HG03159 (cell line): Measurements from ENCODE around the gene SEMA3D.

Source experiments
- ATAC-seq: cut with Tn5 transposase; IDR thresholded peaks from one replicate; pipeline ENCODE4 v1.9.1; 2021; ENCODE audit warnings: mild to moderate bottlenecking, moderate library complexity; ENCODE audit not compliant: unreplicated experiment

SEMA3D gene

GRCh38 chr7:85039196-85039923, 147.5 kb downstream of the SEMA3D start:
- ATAC-seq = peak; percentile 90

- no peak for ATAC-seq
These were observed 148.4 kb downstream of the SEMA3D start for GRCh38 chr7:85038466-85038865.

- ATAC-seq = no peak
These were observed 153.6 kb downstream of the SEMA3D start for GRCh38 chr7:85033263-85033662.

- ATAC-seq = no peak
These were observed 155.4 kb downstream of the SEMA3D start for GRCh38 chr7:85031475-85031874.

- peak; percentile 64 for ATAC-seq
These were observed 156.0 kb downstream of the SEMA3D start for GRCh38 chr7:85030893-85031292.

GRCh38 chr7:85025312-85025756, 161.5 kb downstream of the SEMA3D start:
- ATAC-seq = peak; percentile 70

- no peak for ATAC-seq
These were observed 162.9 kb downstream of the SEMA3D start for GRCh38 chr7:85023916-85024315.

- no peak for ATAC-seq
These were observed 163.7 kb downstream of the SEMA3D start for GRCh38 chr7:85023066-85023712.

- no peak for ATAC-seq
These were observed 164.7 kb downstream of the SEMA3D start for GRCh38 chr7:85022064-85022697.

- ATAC-seq = no peak
These were observed 165.7 kb downstream of the SEMA3D start for GRCh38 chr7:85021101-85021704.

- no peak for ATAC-seq
These were observed 167.1 kb downstream of the SEMA3D start for GRCh38 chr7:85019778-85020177.

- ATAC-seq = no peak
These were observed 167.7 kb downstream of the SEMA3D start for GRCh38 chr7:85019176-85019575.

GRCh38 chr7:85018498-85018897, 168.4 kb downstream of the SEMA3D start:
- ATAC-seq = no peak

- no peak for ATAC-seq
These were observed 170.6 kb downstream of the SEMA3D start for GRCh38 chr7:85016286-85016685.

- no peak for ATAC-seq
These were observed 171.8 kb downstream of the SEMA3D start for GRCh38 chr7:85014936-85015660.

- no peak for ATAC-seq
These were observed 175.7 kb downstream of the SEMA3D start for GRCh38 chr7:85011127-85011526.

GRCh38 chr7:85010306-85010705, 176.6 kb downstream of the SEMA3D start:
- ATAC-seq = no peak

- ATAC-seq = no peak
These were observed 180.1 kb downstream of the SEMA3D start for GRCh38 chr7:85006754-85007153.

- ATAC-seq = no peak
These were observed 182.5 kb downstream of the SEMA3D start for GRCh38 chr7:85004402-85004801.

- no peak for ATAC-seq
These were observed 185.1 kb downstream of the SEMA3D start for GRCh38 chr7:85001495-85002345.
